PFSK-1 (cell line): Measurements from ENCODE around the gene GOT2.

ENCODE experiments used
- POLR2AphosphoS5 ChIP-seq: IDR thresholded peaks from 2 replicates; pipeline ENCODE4 v1.6.1; 2012; ENCODE audit warnings: low read depth, mild to moderate bottlenecking, control low read depth, low read length, moderate library complexity
- SIN3A ChIP-seq: IDR thresholded peaks from 2 replicates; pipeline ENCODE4 v1.6.1; 2012; ENCODE audit warnings: mild to moderate bottlenecking, low read length, moderate library complexity, borderline replicate concordance; ENCODE audit not compliant: insufficient read depth
- TAF1 ChIP-seq: IDR thresholded peaks from 2 replicates; pipeline ENCODE4 v1.6.1; 2012; ENCODE audit warnings: low read length, control low read depth, borderline replicate concordance; ENCODE audit not compliant: insufficient read depth
- TF ChIP-seq, protein P1 (sequence below), 2 experiments: IDR thresholded peaks; 2 replicates each; pipeline versions ENCODE4 v1.6.1 to v1.8.0; 2011 to 2012; ENCODE audit warnings: low read depth in 2 of 2, low read length in 2 of 2, control low read depth in 1 of 2, inconsistent platforms in 1 of 2, mild to moderate bottlenecking in 1 of 2, moderate library complexity in 1 of 2; ENCODE audit not compliant: insufficient read depth in 1 of 2

DNA sequence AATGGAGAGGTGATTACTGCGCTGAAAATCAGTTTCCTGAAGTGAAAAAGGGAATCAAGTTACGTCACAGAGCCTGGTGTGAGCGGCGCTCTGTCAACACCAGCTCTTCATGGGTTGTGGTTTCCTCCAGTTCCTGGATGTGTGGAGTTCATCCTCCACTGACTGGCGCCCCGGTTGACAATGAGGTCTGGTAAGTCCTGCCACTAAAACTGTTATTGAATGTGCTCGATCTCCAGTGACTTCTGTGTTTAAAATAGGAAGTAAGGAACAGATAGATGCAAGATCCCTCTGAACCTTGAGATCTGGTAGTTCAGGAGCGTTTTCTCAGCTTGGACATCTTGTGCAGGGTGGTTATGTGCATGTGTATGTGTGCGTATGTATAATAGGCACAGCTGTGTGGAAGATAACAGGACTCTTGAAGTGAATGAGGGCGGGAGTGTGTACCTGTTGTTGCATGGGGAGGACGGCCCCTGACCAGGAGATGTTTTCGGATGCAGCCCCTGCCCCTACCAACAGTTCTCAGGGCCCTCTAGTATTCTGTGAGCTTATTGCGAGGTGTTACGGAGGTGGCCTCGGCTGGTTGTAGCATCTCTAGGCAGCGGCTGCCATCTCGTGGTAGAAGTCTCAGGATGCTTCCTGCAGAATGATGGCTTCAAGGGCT lies 22.0 kb upstream of the GOT2 start:
- TF ChIP-seq POLR2AphosphoS5, result no peak
- TF ChIP-seq, protein P1, sequence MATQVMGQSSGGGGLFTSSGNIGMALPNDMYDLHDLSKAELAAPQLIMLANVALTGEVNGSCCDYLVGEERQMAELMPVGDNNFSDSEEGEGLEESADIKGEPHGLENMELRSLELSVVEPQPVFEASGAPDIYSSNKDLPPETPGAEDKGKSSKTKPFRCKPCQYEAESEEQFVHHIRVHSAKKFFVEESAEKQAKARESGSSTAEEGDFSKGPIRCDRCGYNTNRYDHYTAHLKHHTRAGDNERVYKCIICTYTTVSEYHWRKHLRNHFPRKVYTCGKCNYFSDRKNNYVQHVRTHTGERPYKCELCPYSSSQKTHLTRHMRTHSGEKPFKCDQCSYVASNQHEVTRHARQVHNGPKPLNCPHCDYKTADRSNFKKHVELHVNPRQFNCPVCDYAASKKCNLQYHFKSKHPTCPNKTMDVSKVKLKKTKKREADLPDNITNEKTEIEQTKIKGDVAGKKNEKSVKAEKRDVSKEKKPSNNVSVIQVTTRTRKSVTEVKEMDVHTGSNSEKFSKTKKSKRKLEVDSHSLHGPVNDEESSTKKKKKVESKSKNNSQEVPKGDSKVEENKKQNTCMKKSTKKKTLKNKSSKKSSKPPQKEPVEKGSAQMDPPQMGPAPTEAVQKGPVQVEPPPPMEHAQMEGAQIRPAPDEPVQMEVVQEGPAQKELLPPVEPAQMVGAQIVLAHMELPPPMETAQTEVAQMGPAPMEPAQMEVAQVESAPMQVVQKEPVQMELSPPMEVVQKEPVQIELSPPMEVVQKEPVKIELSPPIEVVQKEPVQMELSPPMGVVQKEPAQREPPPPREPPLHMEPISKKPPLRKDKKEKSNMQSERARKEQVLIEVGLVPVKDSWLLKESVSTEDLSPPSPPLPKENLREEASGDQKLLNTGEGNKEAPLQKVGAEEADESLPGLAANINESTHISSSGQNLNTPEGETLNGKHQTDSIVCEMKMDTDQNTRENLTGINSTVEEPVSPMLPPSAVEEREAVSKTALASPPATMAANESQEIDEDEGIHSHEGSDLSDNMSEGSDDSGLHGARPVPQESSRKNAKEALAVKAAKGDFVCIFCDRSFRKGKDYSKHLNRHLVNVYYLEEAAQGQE (IDR thresholded peaks at IDR 0.05; ENCODE audit: insufficient read depth in 1 of 2, low read depth in 2 of 2, low read length in 2 of 2), result no peak
- TF ChIP-seq SIN3A, result no peak
- TF ChIP-seq TAF1, result no peak
